Tibial artery (tissue), 4 donors: ENCODE results near the gene ATP9B.
"Not testable (repeated sequence)": the region's sequence is repeated elsewhere in the genome, so short reads cannot be mapped to it uniquely, and the experiment has no call there.

Experiments used
- DNase-seq, 2 donors: peaks; one replicate each; pipeline ENCODE4 v3.0.0-alpha.2; 2019
- H3K27ac ChIP-seq, 2 donors: fragments of 200-600 bp; sonication (generic) in 1 of 2; 1 replicate in 1 of 2; 2 replicates in 1 of 2; pipeline ENCODE4 v1.5.1; 2018 to 2019; ENCODE audit warnings: mild to moderate bottlenecking in 1 of 2
- H3K27me3 ChIP-seq, 2 donors: fragments of 200-600 bp; sonication (generic) in 1 of 2; one replicate each; pipeline versions ENCODE4 v1.5.1 to v1.6.0; 2016 to 2019
- H3K36me3 ChIP-seq, 3 donors: fragments of 200-600 bp; sonication (generic) in 2 of 3; one replicate each; pipeline ENCODE4 v1.5.1; 2016 to 2019; ENCODE audit warnings: mild to moderate bottlenecking in 2 of 3
- H3K4me1 ChIP-seq, 4 donors: fragments of 200-600 bp; sonication (generic) in 2 of 4; 1 replicate in 3 of 4; 2 replicates in 1 of 4; pipeline ENCODE4 v1.5.1; 2016 to 2019
- H3K4me3 ChIP-seq, 2 donors: fragments of 200-600 bp; sonication (generic) in 1 of 2; 1 replicate in 1 of 2; 2 replicates in 1 of 2; pipeline ENCODE4 v1.5.1; 2018 to 2019; ENCODE audit warnings: mild to moderate bottlenecking in 2 of 2
- H3K9me3 ChIP-seq, 3 donors: fragments of 200-600 bp; sonication (generic) in 1 of 3; one replicate each; pipeline ENCODE4 v1.5.1; 2016 to 2019
- intact Hi-C: fragments of 100-400 bp; cut with DNase I; formaldehyde crosslinking; loops from one replicate; pipeline ENCODE4 v1.15.0; 2023; ENCODE audit warnings: low total_unique reads
- TF ChIP-seq, protein P1 (sequence below), 2 experiments: fragments of 200-600 bp in 1 of 2; fragments of 450-650 bp in 1 of 2; IDR thresholded peaks; one replicate each; pipeline ENCODE4 v1.5.1; 2017 to 2019; ENCODE audit warnings: antibody characterized with exemption in 2 of 2, mild to moderate bottlenecking in 1 of 2, moderate library complexity in 1 of 2

Gene ATP9B

DNA sequence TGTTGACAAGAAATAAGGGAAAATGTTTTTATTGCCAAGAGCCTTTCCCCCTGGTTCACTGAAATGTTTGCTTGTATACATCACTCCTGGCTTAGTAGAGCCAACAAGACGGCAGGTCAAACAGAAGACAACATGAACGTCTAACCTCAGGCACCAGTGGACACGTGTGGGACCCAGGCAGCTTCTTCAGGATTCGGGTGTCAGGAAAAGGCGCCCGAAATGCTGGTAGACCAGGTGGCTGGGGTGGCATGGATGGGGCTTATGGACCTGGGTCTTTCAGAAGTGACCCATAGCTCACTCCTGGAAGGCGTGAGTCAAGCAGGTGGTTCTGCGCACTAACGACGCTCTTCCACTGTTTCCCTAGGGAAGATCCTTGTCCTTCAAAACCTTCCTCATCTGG, 303.3 kb downstream of the ATP9B start:
- Histone ChIP-seq H3K4me1 (no peaks in the 10 kb centered on the region), H3K36me3 (peaks cover 3 to 37% (median 9%) of the 10 kb centered on the region in 3 donors), H3K27me3 (no peaks in the 10 kb centered on the region), H3K9me3 (no peaks in the 10 kb centered on the region), H3K4me3 (no peak overlapping the region), H3K27ac (no peak overlapping the region)
- TF ChIP-seq, protein P1, sequence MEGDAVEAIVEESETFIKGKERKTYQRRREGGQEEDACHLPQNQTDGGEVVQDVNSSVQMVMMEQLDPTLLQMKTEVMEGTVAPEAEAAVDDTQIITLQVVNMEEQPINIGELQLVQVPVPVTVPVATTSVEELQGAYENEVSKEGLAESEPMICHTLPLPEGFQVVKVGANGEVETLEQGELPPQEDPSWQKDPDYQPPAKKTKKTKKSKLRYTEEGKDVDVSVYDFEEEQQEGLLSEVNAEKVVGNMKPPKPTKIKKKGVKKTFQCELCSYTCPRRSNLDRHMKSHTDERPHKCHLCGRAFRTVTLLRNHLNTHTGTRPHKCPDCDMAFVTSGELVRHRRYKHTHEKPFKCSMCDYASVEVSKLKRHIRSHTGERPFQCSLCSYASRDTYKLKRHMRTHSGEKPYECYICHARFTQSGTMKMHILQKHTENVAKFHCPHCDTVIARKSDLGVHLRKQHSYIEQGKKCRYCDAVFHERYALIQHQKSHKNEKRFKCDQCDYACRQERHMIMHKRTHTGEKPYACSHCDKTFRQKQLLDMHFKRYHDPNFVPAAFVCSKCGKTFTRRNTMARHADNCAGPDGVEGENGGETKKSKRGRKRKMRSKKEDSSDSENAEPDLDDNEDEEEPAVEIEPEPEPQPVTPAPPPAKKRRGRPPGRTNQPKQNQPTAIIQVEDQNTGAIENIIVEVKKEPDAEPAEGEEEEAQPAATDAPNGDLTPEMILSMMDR (IDR thresholded peaks at IDR 0.05), result no peak
- no peak for DNase-seq
- intact Hi-C loops, result loop anchor here (10.0 kb wide), 1 partner anchor 298 kb away; no protein-coding TSS in a partner anchor

DNA sequence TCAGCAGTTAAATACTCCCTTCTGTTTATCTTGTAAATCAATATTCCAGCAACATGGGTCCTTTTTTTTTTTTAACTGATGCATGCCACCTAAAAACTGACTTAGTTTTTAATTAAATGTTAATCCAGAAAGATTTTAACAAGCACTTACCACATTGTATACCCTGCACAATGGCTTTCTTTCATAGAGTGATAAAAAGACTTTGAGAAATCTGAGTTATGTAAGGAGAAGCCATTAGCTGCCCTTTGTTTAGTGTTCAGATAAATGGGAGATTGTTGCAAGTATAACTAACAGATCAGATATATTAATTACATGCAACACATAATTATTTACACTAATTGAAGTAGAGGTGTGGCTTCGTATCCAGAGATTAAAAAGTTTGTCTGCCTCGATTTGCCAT, 303.8 kb downstream of the ATP9B start:
- peaks cover 6 to 38% (median 14%) of the 10 kb centered on the region in 3 donors for H3K36me3 ChIP-seq
- DNase-seq, result no peak
- H3K27ac ChIP-seq, result no peak overlapping the region
- no peak overlapping the region for H3K4me3 ChIP-seq
- H3K9me3 ChIP-seq, result no peaks in the 10 kb centered on the region
- intact Hi-C loops, result loop anchor here (10.0 kb wide), 1 partner anchor 298 kb away; no protein-coding TSS in a partner anchor
- no peaks in the 10 kb centered on the region for H3K27me3 ChIP-seq
- TF ChIP-seq, protein P1 (IDR thresholded peaks at IDR 0.05), result no peak
- no peaks in the 10 kb centered on the region for H3K4me1 ChIP-seq

DNA sequence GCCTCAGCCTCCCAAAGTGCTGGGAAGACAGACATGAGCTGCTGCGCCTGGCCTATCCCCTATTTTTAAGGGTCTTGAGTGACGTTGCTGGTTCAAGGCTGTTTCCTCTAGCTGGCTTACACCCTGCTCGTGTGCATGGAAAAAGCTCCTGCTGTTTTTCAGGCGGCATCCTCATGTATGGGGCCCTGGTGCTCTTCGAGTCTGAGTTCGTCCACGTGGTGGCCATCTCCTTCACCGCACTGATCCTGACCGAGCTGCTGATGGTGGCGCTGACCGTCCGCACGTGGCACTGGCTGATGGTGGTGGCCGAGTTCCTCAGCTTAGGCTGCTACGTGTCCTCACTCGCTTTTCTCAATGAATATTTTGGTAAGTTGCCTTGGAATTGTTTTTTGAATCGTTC, 304.5 kb downstream of the ATP9B start:
- intact Hi-C loops, result loop anchor here (10.0 kb wide), 1 partner anchor 299 kb away; no protein-coding TSS in a partner anchor
- Histone ChIP-seq H3K27me3 (no peaks in the 10 kb centered on the region), H3K27ac (no peak overlapping the region), H3K4me3 (no peak overlapping the region), H3K9me3 (no peaks in the 10 kb centered on the region), H3K4me1 (no peaks in the 10 kb centered on the region), H3K36me3 (peaks cover 6 to 41% (median 16%) of the 10 kb centered on the region in 3 donors)
- TF ChIP-seq, protein P1 (IDR thresholded peaks at IDR 0.05), result no peak
- DNase-seq, result no peak

DNA sequence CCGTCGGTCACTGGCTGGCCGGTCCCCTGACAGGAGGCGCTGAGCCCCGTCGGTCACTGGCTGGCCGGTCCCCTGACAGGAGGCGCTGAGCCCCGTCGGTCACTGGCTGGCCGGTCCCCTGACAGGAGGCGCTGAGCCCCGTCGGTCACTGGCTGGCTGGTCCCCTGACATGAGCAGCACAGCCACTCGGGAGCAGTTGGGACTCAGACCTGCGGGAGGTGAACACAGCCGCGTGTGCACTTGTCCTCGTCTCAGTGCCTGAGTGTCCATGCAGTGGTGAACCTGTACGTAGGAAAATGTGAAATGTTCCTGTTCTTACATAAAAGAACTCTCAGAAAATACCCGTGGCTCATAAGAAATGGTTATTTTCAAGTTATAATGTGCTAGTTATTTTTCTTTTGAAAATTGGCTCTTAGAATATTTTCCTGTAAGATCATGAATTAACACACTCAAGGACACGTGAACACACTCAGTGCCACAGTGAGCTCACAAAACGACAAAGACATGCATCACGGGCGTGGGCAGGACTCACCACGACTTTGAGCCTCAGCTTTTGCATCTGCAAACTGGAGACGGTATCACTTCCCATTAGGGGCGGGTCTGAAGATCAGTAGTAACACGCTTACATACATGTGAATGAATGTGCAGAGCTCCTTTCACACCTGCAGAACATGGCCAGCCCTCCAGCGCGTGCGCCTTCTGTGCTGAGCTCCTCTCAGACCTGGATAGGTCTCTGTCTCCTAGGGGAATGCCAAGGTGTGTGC, 305.4 kb downstream of the ATP9B start:
- TF ChIP-seq, protein P1 (IDR thresholded peaks at IDR 0.05), result no peak
- H3K4me3 ChIP-seq, result no peak overlapping the region
- no peak for DNase-seq
- peaks cover 0 to 4% (median 1%) of the 10 kb centered on the region in 4 donors for H3K4me1 ChIP-seq
- intact Hi-C loops, result loop anchor here (10.0 kb wide), 1 partner anchor 300 kb away; no protein-coding TSS in a partner anchor
- peaks cover 6 to 43% (median 16%) of the 10 kb centered on the region in 3 donors for H3K36me3 ChIP-seq
- no peak overlapping the region for H3K27ac ChIP-seq
- no peaks in the 10 kb centered on the region for H3K27me3 ChIP-seq
- no peaks in the 10 kb centered on the region for H3K9me3 ChIP-seq

DNA sequence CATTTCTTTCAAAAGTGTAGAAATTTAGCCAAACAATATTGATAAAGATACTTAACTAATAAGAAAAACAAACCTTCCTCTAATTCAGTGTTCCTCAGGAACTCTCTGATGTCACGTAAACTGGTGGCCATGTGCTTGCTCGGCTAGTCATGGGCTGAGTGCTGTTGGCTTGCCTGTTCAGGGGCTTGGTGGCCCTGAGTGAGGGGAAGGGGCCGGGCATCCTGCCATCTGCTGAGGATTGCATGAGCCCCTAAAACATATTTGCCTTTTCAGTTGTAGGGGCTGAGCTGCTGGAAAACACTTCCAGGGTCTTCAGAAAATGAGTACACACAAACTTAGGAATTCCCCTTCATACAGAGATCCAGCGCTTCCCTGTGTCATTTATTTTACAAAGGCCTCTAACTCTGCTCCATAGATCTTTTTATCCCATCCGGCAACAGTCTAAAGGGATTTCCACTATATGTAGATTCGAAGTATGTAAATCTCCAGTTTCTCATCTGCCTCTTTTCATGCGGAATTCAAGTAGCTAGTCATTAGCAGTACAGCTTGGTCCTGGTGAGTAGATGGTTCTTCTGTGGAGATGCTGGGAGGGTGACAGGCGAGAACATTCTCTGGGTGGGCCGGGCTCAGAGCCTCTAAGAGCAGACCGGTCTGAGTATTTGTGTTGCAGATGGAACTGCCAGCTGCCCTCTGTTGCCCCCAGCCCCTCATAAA, 306.4 kb downstream of the ATP9B start:
- Histone ChIP-seq H3K27ac (no peak overlapping the region), H3K4me3 (no peak overlapping the region), H3K27me3 (no peaks in the 10 kb centered on the region), H3K36me3 (peaks cover 6 to 43% (median 16%) of the 10 kb centered on the region in 3 donors), H3K4me1 (peaks cover 0 to 7% (median 1%) of the 10 kb centered on the region in 4 donors), H3K9me3 (no peaks in the 10 kb centered on the region)
- DNase-seq, result no peak
- intact Hi-C loops, result loop anchor here (10.0 kb wide), 1 partner anchor 301 kb away; no protein-coding TSS in a partner anchor
- TF ChIP-seq, protein P1 (IDR thresholded peaks at IDR 0.05), result no peak

DNA sequence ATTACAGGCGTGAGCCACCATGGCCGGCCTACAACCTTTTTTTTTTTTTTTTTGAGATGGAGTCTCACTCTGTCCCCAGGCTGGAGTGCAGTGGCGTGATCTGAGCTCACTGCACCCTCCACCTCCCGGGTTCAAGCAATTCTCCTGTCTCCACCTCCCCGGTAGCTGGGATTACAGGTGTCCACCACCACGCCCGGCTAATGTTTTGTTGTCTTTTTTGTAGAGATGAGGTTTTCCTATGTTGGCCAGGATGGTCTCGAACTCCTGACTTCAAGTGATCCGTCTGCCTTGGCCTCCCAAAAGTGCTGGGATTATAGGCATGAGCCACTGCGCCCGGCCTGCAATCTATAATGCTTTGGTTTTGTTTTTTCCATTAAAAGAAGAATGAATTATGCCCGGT, 307.5 kb downstream of the ATP9B start:
- not testable (repeated sequence) for H3K27ac ChIP-seq, DNase-seq, H3K9me3 ChIP-seq, H3K4me3 ChIP-seq, H3K27me3 ChIP-seq
- Histone ChIP-seq H3K4me1 (peaks cover 0 to 15% (median 1%) of the 10 kb centered on the region in 4 donors), H3K36me3 (peaks cover 6 to 40% (median 16%) of the 10 kb centered on the region in 3 donors)
- intact Hi-C loops, result loop anchor here (10.0 kb wide), 1 partner anchor 302 kb away; no protein-coding TSS in a partner anchor
